SK-N-SH (cell line): ENCODE data around the gene MAMDC2. TPM values are rescaled to one million over a fixed set of nuclear protein-coding genes. Genes with fewer than 3 reads are reported as not detected.

Source experiments
- CTCF ChIA-PET: fragments of 300-600, 350-600 bp; formaldehyde crosslinking; extraction: SDS; loops from one replicate; lab custom pipeline; 2021; lab: Yijun Ruan, JAX
- POLR2A ChIA-PET: fragments of 350-600 bp; sonication (Branson Sonifier 250); formaldehyde crosslinking; extraction: SDS; loops from one replicate; lab custom pipeline; 2020; ENCODE audit warnings: antibody characterized with exemption, inconsistent platforms; lab: Yijun Ruan, JAX
- DNase-seq: peaks from one replicate; pipeline ENCODE4 v3.0.0; 2012
- H2AFZ ChIP-seq: fragments of 200-600 bp; sonication (generic); 2 replicates; pipeline ENCODE4 v1.8.1; 2016; ENCODE audit warnings: antibody characterized with exemption, mild to moderate bottlenecking, low read depth
- H3F3A ChIP-seq: fragments of 200-600 bp; sonication (generic); replicated peaks from 2 replicates; pipeline ENCODE3; 2016; ENCODE audit warnings: antibody characterized with exemption, mild to moderate bottlenecking; ENCODE audit not compliant: insufficient read depth
- H3K27ac ChIP-seq, 2 experiments: fragments of 200-500 bp in 1 of 2; fragments of 200-600 bp in 1 of 2; sonication (Bioruptor generic) in 1 of 2; sonication (generic), shearing (Covaris generic) in 1 of 2; 2 replicates each; pipeline versions ENCODE4 v1.5.1 to v1.6.1; 2014 to 2016; ENCODE audit warnings: low read depth in 2 of 2, inconsistent platforms in 1 of 2, low read length in 1 of 2, mild to moderate bottlenecking in 1 of 2, mixed read lengths in 1 of 2
- H3K27me3 ChIP-seq: fragments of 200-600 bp; sonication (generic), shearing (Covaris generic); 2 replicates; pipeline ENCODE4 v1.6.1; 2016; ENCODE audit warnings: mixed run types; ENCODE audit not compliant: insufficient read depth
- H3K36me3 ChIP-seq, 2 experiments: fragments of 200-500 bp in 1 of 2; fragments of 200-600 bp in 1 of 2; sonication (Bioruptor generic) in 1 of 2; sonication (generic) in 1 of 2; replicated peaks in 1 of 2; 2 replicates each; pipeline versions ENCODE3 to v1.5.1; 2014 to 2016; ENCODE audit warnings: low read length in 1 of 2, mild to moderate bottlenecking in 1 of 2; ENCODE audit not compliant: insufficient read depth in 2 of 2, control insufficient read depth in 1 of 2
- H3K4me1 ChIP-seq, 2 experiments: fragments of 200-500 bp in 1 of 2; fragments of 200-600 bp in 1 of 2; sonication (Bioruptor generic) in 1 of 2; sonication (generic), shearing (Covaris generic) in 1 of 2; 2 replicates each; pipeline versions ENCODE4 v1.5.1 to v1.6.1; 2014 to 2016; ENCODE audit warnings: low read depth in 1 of 2, low read length in 1 of 2, mixed run types in 1 of 2; ENCODE audit not compliant: insufficient read depth in 2 of 2, control insufficient read depth in 1 of 2
- H3K4me2 ChIP-seq: fragments of 200-600 bp; sonication (generic), shearing (Covaris generic); 2 replicates; pipeline ENCODE4 v1.6.1; 2017; ENCODE audit warnings: mixed run types
- H3K4me3 ChIP-seq, 2 experiments: fragments of 200-500 bp in 1 of 2; fragments of 200-600 bp in 1 of 2; sonication (Bioruptor generic) in 1 of 2; sonication (generic), shearing (Covaris generic) in 1 of 2; 2 replicates each; pipeline versions ENCODE4 v1.5.1 to v1.8.1; 2014 to 2016; ENCODE audit warnings: low read depth in 2 of 2, inconsistent platforms in 1 of 2, low read length in 1 of 2, mild to moderate bottlenecking in 1 of 2, mixed read lengths in 1 of 2, moderate library complexity in 1 of 2
- H3K79me2 ChIP-seq: fragments of 200-600 bp; sonication (generic); 2 replicates; pipeline ENCODE4 v1.8.1; 2017; ENCODE audit warnings: mild to moderate bottlenecking; ENCODE audit not compliant: insufficient read depth
- H3K9ac ChIP-seq: fragments of 200-600 bp; sonication (generic); 2 replicates; pipeline ENCODE4 v1.6.1; 2017; ENCODE audit warnings: mixed run types
- H3K9me2 ChIP-seq: fragments of 200-600 bp; sonication (generic); 2 replicates; pipeline ENCODE4 v1.6.1; 2017; ENCODE audit warnings: mixed run types
- H3K9me3 ChIP-seq: fragments of 200-600 bp; sonication (generic); 2 replicates; pipeline ENCODE4 v1.6.1; 2017; ENCODE audit warnings: mixed run types, mild to moderate bottlenecking, moderate library complexity
- H4K20me1 ChIP-seq: fragments of 200-600 bp; sonication (generic); 2 replicates; pipeline ENCODE4 v1.6.1; 2017; ENCODE audit warnings: mild to moderate bottlenecking, mixed run types; ENCODE audit not compliant: insufficient read depth
- ELF1 ChIP-seq: IDR thresholded peaks from 2 replicates; pipeline ENCODE4 v1.4.0; 2012
- EZH2phosphoT487 ChIP-seq: fragments of 200-600 bp; sonication (generic); IDR thresholded peaks from 2 replicates; pipeline ENCODE4 v1.6.1; 2017; ENCODE audit warnings: low read depth, mixed run types, mild to moderate bottlenecking, antibody characterized with exemption, moderate library complexity, borderline replicate concordance
- FOSL2 ChIP-seq: IDR thresholded peaks from 2 replicates; pipeline ENCODE4 v1.4.0; 2012; ENCODE audit warnings: low read depth, mild to moderate bottlenecking, moderate library complexity, borderline replicate concordance
- FOXJ3 ChIP-seq: sonication (generic); formaldehyde crosslinking; IDR thresholded peaks from 2 replicates; pipeline ENCODE4 v1.5.1; 2020; ENCODE audit warnings: mild to moderate bottlenecking, missing genetic modification reagents
- GATA2 ChIP-seq: sonication (generic); formaldehyde crosslinking; IDR thresholded peaks from 2 replicates; pipeline ENCODE4 v1.5.0; 2020; ENCODE audit warnings: mild to moderate bottlenecking, missing genetic modification reagents
- MAX ChIP-seq: IDR thresholded peaks from 2 replicates; pipeline ENCODE4 v1.4.0; 2012; ENCODE audit warnings: low read depth
- MXI1 ChIP-seq: IDR thresholded peaks from 2 replicates; pipeline ENCODE4 v1.6.1; 2012; ENCODE audit warnings: mild to moderate bottlenecking, low read depth, low read length, improper control_type of control experiment
- NFIC ChIP-seq: IDR thresholded peaks from 2 replicates; pipeline ENCODE4 v1.4.0; 2012; ENCODE audit warnings: borderline replicate concordance
- NRF1 ChIP-seq: IDR thresholded peaks from 2 replicates; pipeline ENCODE4 v1.6.1; 2012; ENCODE audit warnings: low read depth, mild to moderate bottlenecking, low read length
- POLR2AphosphoS5 ChIP-seq: IDR thresholded peaks from 2 replicates; pipeline ENCODE4 v1.6.1; 2012; ENCODE audit warnings: low read depth, low read length
- RAD21 ChIP-seq: IDR thresholded peaks from 2 replicates; pipeline ENCODE4 v1.6.1; 2012; ENCODE audit warnings: mild to moderate bottlenecking, low read length
- RCOR1 ChIP-seq: fragments of 150-350 bp; IDR thresholded peaks from 2 replicates; pipeline ENCODE4 v1.6.1; 2017; ENCODE audit warnings: antibody characterized with exemption, low read length
- RFX5 ChIP-seq: IDR thresholded peaks from 2 replicates; pipeline ENCODE4 v1.6.1; 2012; ENCODE audit warnings: mild to moderate bottlenecking, improper control_type of control experiment, low read length
- SIN3A ChIP-seq: IDR thresholded peaks from 2 replicates; pipeline ENCODE4 v1.6.1; 2012; ENCODE audit warnings: low read depth, mild to moderate bottlenecking, low read length, moderate library complexity, borderline replicate concordance
- TAF1 ChIP-seq: IDR thresholded peaks from 2 replicates; pipeline ENCODE4 v1.6.1; 2012; ENCODE audit warnings: low read depth, mild to moderate bottlenecking, low read length, moderate library complexity, borderline replicate concordance
- TCF12 ChIP-seq: IDR thresholded peaks from 2 replicates; pipeline ENCODE4 v1.4.0; 2012
- USF1 ChIP-seq: IDR thresholded peaks from 2 replicates; pipeline ENCODE4 v1.4.0; 2012; ENCODE audit warnings: low read depth, borderline replicate concordance
- YY1 ChIP-seq: IDR thresholded peaks from 2 replicates; pipeline ENCODE4 v1.4.0; 2012; ENCODE audit warnings: low read depth, mild to moderate bottlenecking
- WGBS: methylation state at CpG from one replicate; pipeline ENCODE4 v1.1.6; 2017; ENCODE audit warnings: low lambda C conversion rate; 5-methylcytosine and 5-hydroxymethylcytosine counted together
- polyA plus RNA-seq, 3 experiments: library from polyadenylated mRNA; depleted of rRNA; stranded (reverse); fragments of >200 nt; gene quantifications; 2 replicates each; pipeline ENCODE4 v1.2.3, GENCODE V29; 2012
- TF ChIP-seq, protein P1 (sequence below): fragments of 150-350 bp; IDR thresholded peaks from 2 replicates; pipeline ENCODE4 v1.6.1; 2017; ENCODE audit warnings: antibody characterized with exemption, low read length, low read depth, borderline replicate concordance
- TF ChIP-seq, protein P2 (sequence below): IDR thresholded peaks from 2 replicates; pipeline ENCODE4; 2012

The MAMDC2 gene
- polyA plus RNA-seq, 1 of the 3 experiments (the other 2 are of a cell fraction): not detected

DNA sequence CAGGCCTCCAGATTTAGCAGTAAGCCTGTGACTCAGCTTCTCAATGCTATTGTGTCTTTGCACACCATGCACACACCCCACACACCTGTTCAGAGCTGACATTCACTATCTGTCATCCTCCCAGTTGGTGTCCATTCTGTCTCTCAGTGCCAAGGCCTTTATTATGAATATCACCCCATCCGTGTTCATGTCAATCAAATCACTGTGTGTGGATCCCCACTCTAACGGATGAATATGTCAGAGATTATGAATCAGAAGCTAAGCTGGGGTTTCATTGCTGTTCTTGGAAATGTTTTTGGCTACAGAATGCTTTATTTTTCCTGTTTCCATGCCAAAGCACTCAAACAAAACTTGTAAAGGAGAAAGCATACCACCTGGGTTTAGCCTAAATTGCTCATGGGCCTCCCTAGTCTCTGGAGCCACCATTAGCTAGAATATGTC is 9.4 kb upstream of the MAMDC2 start:
- Histone ChIP-seq H3K9me2 (no peaks in the 10 kb centered on the region), H3K4me1 (no peaks in the 10 kb centered on the region), H3K4me3 (no peak overlapping the region), H3F3A (peaks cover 4% of the 10 kb centered on the region), H3K27ac (no peak overlapping the region), H4K20me1 (no peaks in the 10 kb centered on the region), H3K79me2 (no peaks in the 10 kb centered on the region), H3K27me3 (no peaks in the 10 kb centered on the region), H3K4me2 (no peak overlapping the region), H3K36me3 (no peaks in the 10 kb centered on the region), H3K9ac (no peak overlapping the region), H2AFZ (no peak overlapping the region), H3K9me3 (no peaks in the 10 kb centered on the region)
- no peak for TF ChIP-seq YY1
- TF ChIP-seq RCOR1: no peak
- TF ChIP-seq MAX: no peak
- TF ChIP-seq NRF1: no peak
- no peak for TF ChIP-seq TCF12
- no peak for TF ChIP-seq ELF1
- no peak for TF ChIP-seq NFIC
- TF ChIP-seq SIN3A: no peak
- no peak for TF ChIP-seq FOXJ3 (CRISPR knock-in tag)
- no peak for TF ChIP-seq POLR2AphosphoS5
- TF ChIP-seq, protein P1, sequence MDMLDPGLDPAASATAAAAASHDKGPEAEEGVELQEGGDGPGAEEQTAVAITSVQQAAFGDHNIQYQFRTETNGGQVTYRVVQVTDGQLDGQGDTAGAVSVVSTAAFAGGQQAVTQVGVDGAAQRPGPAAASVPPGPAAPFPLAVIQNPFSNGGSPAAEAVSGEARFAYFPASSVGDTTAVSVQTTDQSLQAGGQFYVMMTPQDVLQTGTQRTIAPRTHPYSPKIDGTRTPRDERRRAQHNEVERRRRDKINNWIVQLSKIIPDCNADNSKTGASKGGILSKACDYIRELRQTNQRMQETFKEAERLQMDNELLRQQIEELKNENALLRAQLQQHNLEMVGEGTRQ: no peak
- TF ChIP-seq EZH2phosphoT487: no peak
- no peak for TF ChIP-seq USF1
- CTCF ChIA-PET: interaction anchor here (1.0 to 1.7 kb wide), 2 partner anchors 76 to 79 kb away, joined by 4 to 7 read pairs; no protein-coding TSS in a partner anchor
- POLR2A ChIA-PET: no interaction called here
- WGBS: 87% methylated on average over 2 of the region's 2 CpGs
- no peak for DNase-seq

- TF ChIP-seq, protein P1: no peak
- TF ChIP-seq, protein P2, sequence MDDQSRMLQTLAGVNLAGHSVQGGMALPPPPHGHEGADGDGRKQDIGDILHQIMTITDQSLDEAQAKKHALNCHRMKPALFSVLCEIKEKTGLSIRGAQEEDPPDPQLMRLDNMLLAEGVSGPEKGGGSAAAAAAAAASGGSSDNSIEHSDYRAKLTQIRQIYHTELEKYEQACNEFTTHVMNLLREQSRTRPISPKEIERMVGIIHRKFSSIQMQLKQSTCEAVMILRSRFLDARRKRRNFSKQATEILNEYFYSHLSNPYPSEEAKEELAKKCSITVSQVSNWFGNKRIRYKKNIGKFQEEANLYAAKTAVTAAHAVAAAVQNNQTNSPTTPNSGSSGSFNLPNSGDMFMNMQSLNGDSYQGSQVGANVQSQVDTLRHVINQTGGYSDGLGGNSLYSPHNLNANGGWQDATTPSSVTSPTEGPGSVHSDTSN: no peak
- TF ChIP-seq GATA2 (CRISPR knock-in tag) (no peak), MXI1 (no peak), FOXJ3 (CRISPR knock-in tag) (no peak), RFX5 (no peak), YY1 (no peak), FOSL2 (no peak), RAD21 (no peak), NFIC (no peak), POLR2AphosphoS5 (no peak), TAF1 (no peak)
- no peaks in the 10 kb centered on the region for H3K79me2 ChIP-seq
- H3K9me3 ChIP-seq: no peaks in the 10 kb centered on the region
- POLR2A ChIA-PET: no interaction called here
- CTCF ChIA-PET: no interaction called here
- no peaks in the 10 kb centered on the region for H3K4me1 ChIP-seq
- no peak overlapping the region for H3K9ac ChIP-seq
- no peak for DNase-seq
- H3F3A ChIP-seq: peaks cover 4% of the 10 kb centered on the region
- H3K9me2 ChIP-seq: no peaks in the 10 kb centered on the region
- H2AFZ ChIP-seq: no peak overlapping the region
- 53% methylated on average over 3 of the region's 3 CpGs for WGBS
- H3K36me3 ChIP-seq: no peaks in the 10 kb centered on the region
- no peaks in the 10 kb centered on the region for H4K20me1 ChIP-seq
- H3K27ac ChIP-seq: no peak overlapping the region
- no peak overlapping the region for H3K4me3 ChIP-seq
- H3K4me2 ChIP-seq: no peak overlapping the region
- no peaks in the 10 kb centered on the region for H3K27me3 ChIP-seq
Observed at GRCh38 chr9:70035691-70036090, 8.0 kb upstream of the MAMDC2 start.
